HG03469 (cell line): ENCODE measurements around the gene PEMT.

ENCODE experiments used
- ATAC-seq: cut with Tn5 transposase; IDR thresholded peaks from one replicate; pipeline ENCODE4 v1.9.1; 2021; ENCODE audit warnings: mild to moderate bottlenecking, moderate library complexity, moderate number of reproducible peaks; ENCODE audit not compliant: unreplicated experiment

Gene PEMT

GRCh38 chr17:17538417-17539391 lies 52.8 kb downstream of the PEMT start:
- ATAC-seq = no peak

- no peak for ATAC-seq
Measured at GRCh38 chr17:17537311-17538099, 54.0 kb downstream of the PEMT start.

GRCh38 chr17:17536702-17537101 lies 54.8 kb downstream of the PEMT start:
- no peak for ATAC-seq

DNA sequence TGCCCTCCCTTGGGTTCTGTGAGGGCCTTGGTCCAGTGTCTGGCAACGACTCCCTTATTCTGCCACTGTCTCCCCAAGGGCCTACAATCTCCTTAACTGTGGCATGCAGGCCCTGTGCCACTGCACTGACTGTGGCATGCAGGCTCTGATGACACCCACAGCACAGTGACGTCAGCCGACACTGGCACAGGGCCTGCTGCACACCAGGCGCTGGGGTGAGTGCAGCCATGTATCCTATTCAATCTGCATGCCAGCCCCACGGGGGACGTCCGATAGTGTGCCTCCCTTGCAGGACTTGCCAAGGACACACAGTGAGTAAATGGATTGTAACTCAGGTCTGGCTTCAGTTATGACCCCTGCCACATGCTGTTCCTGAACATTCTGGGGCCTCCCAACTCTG lies 55.6 kb downstream of the PEMT start:
- ATAC-seq = no peak

- ATAC-seq = no peak
Measured at GRCh38 chr17:17533901-17534441, 57.5 kb downstream of the PEMT start.

GRCh38 chr17:17532991-17533390 lies 58.5 kb downstream of the PEMT start:
- no peak for ATAC-seq

DNA sequence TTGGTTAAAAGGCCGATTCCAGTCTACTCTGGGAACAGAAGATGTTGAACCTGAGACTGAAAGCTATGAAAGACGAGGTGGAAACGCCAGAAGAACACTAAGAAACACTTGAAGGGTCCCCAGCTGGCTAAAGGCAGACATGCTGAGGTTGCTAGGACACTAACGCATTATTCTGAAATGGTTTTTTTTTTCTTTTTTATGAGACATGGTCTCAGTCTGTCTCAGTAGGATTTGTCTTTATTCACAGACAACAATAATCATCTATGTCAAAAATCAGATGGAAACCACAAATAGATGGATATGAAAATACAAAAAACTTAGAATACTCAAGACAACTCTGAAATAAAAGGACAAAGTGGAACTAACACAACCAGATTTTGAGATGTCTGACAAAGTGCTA lies 60.4 kb downstream of the PEMT start:
- no peak for ATAC-seq

- ATAC-seq = no peak
Measured at GRCh38 chr17:17528696-17529652, 62.5 kb downstream of the PEMT start.

GRCh38 chr17:17527956-17528500 lies 63.5 kb downstream of the PEMT start:
- ATAC-seq = no peak

DNA sequence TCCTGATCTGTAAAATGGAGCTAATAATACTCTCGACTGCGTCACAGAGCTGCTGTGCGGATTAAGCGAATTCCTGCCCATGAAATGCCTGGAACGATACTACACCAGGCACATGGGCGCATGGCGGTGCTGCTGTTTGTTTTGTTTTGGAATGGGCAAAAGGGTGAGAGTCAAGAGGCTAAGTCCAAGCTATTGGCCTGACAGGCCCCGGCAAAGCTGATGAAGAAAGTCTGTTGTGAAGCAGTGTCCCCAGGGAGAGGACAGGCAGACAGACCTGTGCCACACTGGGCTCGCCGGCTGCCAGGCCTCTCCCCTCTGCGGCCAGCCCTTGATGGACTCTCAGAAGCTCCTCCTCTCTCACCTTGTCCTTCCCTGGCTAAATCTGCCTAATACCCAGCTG lies 64.0 kb downstream of the PEMT start:
- ATAC-seq = no peak

DNA sequence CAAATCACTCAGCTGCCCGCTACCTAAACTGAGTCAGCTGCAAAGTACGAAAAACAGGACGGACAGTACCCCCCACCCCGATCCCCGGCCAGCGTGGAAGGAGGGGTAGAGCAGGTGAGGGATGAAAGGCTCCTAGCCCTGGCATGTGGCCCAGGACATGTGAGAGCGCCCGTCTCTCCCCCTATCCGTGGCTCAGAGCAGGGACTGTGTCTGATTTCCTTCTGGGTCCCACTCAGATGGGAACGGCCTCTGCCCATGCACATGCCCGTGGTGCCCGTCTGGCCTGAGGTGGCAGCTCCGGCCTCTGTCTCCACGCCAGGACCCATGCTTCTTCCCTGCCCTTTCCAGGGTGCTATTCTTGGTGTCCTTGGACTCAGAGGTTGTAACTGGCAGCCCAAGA lies 65.1 kb downstream of the PEMT start:
- ATAC-seq = no peak

DNA sequence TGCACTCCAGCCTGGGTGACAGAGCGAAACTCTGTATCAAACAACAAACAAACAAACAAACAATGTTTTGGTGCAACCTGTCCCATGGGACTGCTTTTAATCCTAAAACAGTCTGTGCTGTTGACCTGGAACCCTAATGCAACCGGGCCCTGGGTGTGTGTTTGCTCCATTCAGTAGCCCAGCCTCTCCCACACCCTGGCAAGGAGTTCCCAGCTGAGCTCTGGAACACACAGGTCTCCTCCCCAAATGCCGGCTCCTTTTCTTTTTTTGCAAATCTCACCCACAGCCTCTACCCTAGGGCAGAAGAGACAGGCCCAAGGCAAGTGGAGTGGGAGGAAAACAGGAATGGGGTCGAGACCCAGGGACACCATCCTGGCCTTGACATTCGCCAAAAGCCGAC lies 65.6 kb downstream of the PEMT start:
- no peak for ATAC-seq

GRCh38 chr17:17525311-17525710 lies 66.2 kb downstream of the PEMT start:
- no peak for ATAC-seq

DNA sequence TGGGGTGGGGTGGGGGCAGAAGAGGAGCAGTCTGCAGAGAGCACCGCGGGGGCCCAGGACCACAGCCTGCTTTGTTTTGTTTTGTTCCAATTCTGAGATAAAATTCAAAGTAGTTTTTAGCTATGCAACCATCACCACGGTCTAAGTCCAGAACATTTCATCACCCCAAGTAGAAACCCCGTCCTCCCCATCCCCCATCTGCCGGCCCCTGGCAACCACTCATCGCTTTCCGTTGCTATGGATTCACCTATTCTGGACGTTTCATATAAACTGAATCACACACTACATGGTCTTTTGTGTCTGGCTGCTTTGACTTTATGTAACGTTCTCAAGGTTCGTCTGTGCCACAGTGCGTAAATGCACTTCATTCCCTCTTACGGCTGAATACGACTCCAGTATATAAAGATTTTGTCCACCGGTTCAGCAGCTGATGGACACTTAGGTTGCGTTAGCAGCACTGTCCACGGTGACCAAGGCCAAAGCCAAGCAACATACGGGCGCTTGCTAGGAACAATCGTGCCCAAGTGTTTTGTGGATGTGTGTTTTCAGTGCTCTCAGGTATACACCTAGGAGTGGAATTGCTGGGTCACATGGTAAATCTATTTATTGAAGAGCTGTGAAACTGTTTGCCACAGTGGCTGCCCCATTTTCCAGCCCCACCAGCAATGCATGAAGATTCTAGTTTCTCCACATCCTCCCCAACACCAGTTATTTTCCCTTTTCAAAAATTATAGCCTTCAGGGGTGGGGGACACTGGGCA lies 67.6 kb downstream of the PEMT start:
- ATAC-seq = no peak

GRCh38 chr17:17523001-17523730 lies 68.3 kb downstream of the PEMT start:
- ATAC-seq = no peak

- ATAC-seq = no peak
Measured at GRCh38 chr17:17520599-17521232, 70.8 kb downstream of the PEMT start.

- ATAC-seq = no peak
Measured at GRCh38 chr17:17519886-17520285, 71.6 kb downstream of the PEMT start.

DNA sequence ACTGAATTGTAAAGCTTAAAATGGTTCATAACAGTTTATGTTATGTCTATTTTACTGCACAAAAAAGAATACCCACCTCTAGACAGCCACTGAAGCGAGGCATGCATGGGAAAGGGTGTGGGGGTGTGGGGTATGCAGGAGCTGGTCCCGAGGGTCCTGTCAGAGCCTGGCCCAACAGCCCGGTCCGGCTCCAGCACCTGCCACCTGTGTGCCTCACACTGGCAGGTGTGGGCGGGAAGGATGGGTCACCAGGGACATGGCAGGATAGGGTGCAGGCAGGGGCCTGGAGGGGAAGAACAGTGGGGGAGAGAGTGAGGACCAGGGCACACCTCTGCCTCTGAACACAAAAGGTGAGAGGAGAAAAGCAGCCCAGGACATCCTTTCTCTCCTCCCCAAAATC lies 72.6 kb downstream of the PEMT start:
- ATAC-seq = no peak
